K562 (cell line): ENCODE measurements around the gene ILDR1. TPM values are rescaled to one million over a fixed set of nuclear protein-coding genes. Genes with fewer than 3 reads are reported as not detected.

Source experiments
- ATAC-seq: fragments of 200-7000 bp; cut with Tn5 transposase; 3 replicates; pipeline ENCODE4 v1.9.1; 2020; ENCODE audit warnings: moderate library complexity
- BruUV-seq: library from RNA; stranded (reverse); fragments of 400-500 nt; replicated peaks from 2 replicates; lab custom pipeline; 2021; lab: Mats Ljungman, UMichigan
- CTCF ChIA-PET: fragments of 300-600 bp; formaldehyde crosslinking; extraction: SDS; loops from one replicate; lab custom pipeline; 2021; ENCODE audit warnings: low intra/inter-chr PET ratio; lab: Yijun Ruan, JAX
- POLR2A ChIA-PET: fragments of 300-600, 350-650 bp; sonication (Branson Sonifier 250); formaldehyde crosslinking; extraction: SDS; loops from one replicate; lab custom pipeline; 2021; ENCODE audit warnings: antibody characterized with exemption, inconsistent platforms; lab: Yijun Ruan, JAX
- DNase-seq, 4 experiments: peaks; one replicate each; pipeline versions ENCODE4 v3.0.0 to v3.0.0-alpha.2; 2011 to 2018; ENCODE audit warnings: low spot score in 3 of 4, mixed read lengths in 3 of 4; ENCODE audit errors: extremely low read depth in 1 of 4
- FAIRE-seq: peaks from 2 replicates; lab custom pipeline; 2011; peaks lifted over from hg19 to GRCh38; lab: Jason Lieb, UNC
- H2AFZ ChIP-seq: 2 replicates; pipeline ENCODE4 v1.6.0; 2011; ENCODE audit warnings: low read depth, low read length, control low read depth, inconsistent platforms
- H3K27ac ChIP-seq: fragments of 200-600 bp; 3 replicates; pipeline ENCODE4 v1.8.0; 2011; ENCODE audit warnings: low read depth, mild to moderate bottlenecking, control low read depth, inconsistent platforms, low read length, moderate library complexity, mixed read lengths; ENCODE audit errors: extremely low read depth
- H3K27me3 ChIP-seq, 2 experiments: fragments of 300-600 bp in 1 of 2; 2 replicates in 1 of 2; 3 replicates in 1 of 2; pipeline versions ENCODE4 v1.6.0 to v1.8.0; 2011; ENCODE audit warnings: inconsistent platforms in 2 of 2, low read length in 2 of 2, mild to moderate bottlenecking in 1 of 2, mixed read lengths in 1 of 2, moderate library complexity in 1 of 2; ENCODE audit not compliant: control insufficient read depth in 2 of 2, insufficient read depth in 2 of 2
- H3K36me3 ChIP-seq: fragments of 300-600 bp; 3 replicates; pipeline ENCODE4 v1.8.0; 2011; ENCODE audit warnings: mild to moderate bottlenecking, low read length, inconsistent platforms; ENCODE audit not compliant: control insufficient read depth, insufficient read depth
- H3K4me1 ChIP-seq, 2 experiments: fragments of 200-600 bp in 1 of 2; replicated peaks in 1 of 2; 2 replicates in 1 of 2; 3 replicates in 1 of 2; pipeline versions ENCODE4 v1.5.1 to v1.8.0; 2011; ENCODE audit warnings: inconsistent platforms in 2 of 2, low read length in 2 of 2, mild to moderate bottlenecking in 1 of 2, mixed read lengths in 1 of 2, moderate library complexity in 1 of 2; ENCODE audit not compliant: control insufficient read depth in 2 of 2, insufficient read depth in 2 of 2
- H3K4me2 ChIP-seq: 2 replicates; pipeline ENCODE4 v1.6.1; 2011; ENCODE audit warnings: low read length, control low read depth, inconsistent platforms, mixed read lengths; ENCODE audit not compliant: insufficient read depth
- H3K4me3 ChIP-seq: fragments of 200-600 bp; sonication (generic), shearing (Covaris generic); 2 replicates; pipeline ENCODE4 v1.5.1; 2016; ENCODE audit warnings: control low read depth, inconsistent platforms
- H3K79me2 ChIP-seq: fragments of 200-600 bp; 3 replicates; pipeline ENCODE4 v1.8.0; 2011; ENCODE audit warnings: low read length, inconsistent platforms; ENCODE audit not compliant: control insufficient read depth, insufficient read depth
- H3K9ac ChIP-seq, 2 experiments: 2 replicates each; pipeline versions ENCODE4 v1.6.0 to v1.6.1; 2011; ENCODE audit warnings: low read depth in 2 of 2, low read length in 2 of 2, control low read depth in 1 of 2, inconsistent platforms in 1 of 2, mild to moderate bottlenecking in 1 of 2, mixed read lengths in 1 of 2; ENCODE audit not compliant: insufficient read depth in 1 of 2
- H3K9me1 ChIP-seq: one replicate; pipeline ENCODE4 v1.6.0; 2011; ENCODE audit warnings: inconsistent platforms, mild to moderate bottlenecking, low read length, moderate library complexity; ENCODE audit not compliant: control insufficient read depth, insufficient read depth
- H3K9me3 ChIP-seq: replicated peaks from 2 replicates; pipeline ENCODE4 v1.5.1; 2011; ENCODE audit warnings: low read depth, low read length, inconsistent platforms; ENCODE audit not compliant: control insufficient read depth, insufficient read depth
- H4K20me1 ChIP-seq: replicated peaks from 2 replicates; pipeline ENCODE4 v1.6.1; 2011; ENCODE audit warnings: low read length, inconsistent platforms, mixed read lengths; ENCODE audit not compliant: control insufficient read depth, insufficient read depth
- DACH1 ChIP-seq: fragments of 450-650 bp; IDR thresholded peaks from 2 replicates; pipeline ENCODE4 v1.6.1; 2018; ENCODE audit not compliant: partially characterized antibody
- GABPB2 ChIP-seq: fragments of 250-450 bp; sonication (Bioruptor Pico); conservative IDR thresholded peaks from 2 replicates; pipeline ENCODE4 v1.5.1; 2021; ENCODE audit warnings: mild to moderate bottlenecking
- GTF2B ChIP-seq: IDR thresholded peaks from 2 replicates; pipeline ENCODE4 v1.6.1; 2011; ENCODE audit not compliant: insufficient read length; ENCODE audit errors: extremely low read depth
- HDAC3 ChIP-seq: fragments of 450-650 bp; IDR thresholded peaks from 2 replicates; pipeline ENCODE4 v1.6.1; 2018; ENCODE audit warnings: borderline replicate concordance, mild to moderate bottlenecking, moderate library complexity; ENCODE audit not compliant: partially characterized antibody
- KLF16 ChIP-seq: IDR thresholded peaks from 2 replicates; pipeline ENCODE4 v1.6.1; 2016; ENCODE audit warnings: antibody characterized with exemption
- NR4A1 ChIP-seq, 2 experiments: fragments of 250-450 bp in 1 of 2; fragments of 450-650 bp in 1 of 2; sonication (Bioruptor Pico) in 1 of 2; IDR thresholded peaks; 2 replicates each; pipeline versions ENCODE4 v1.4.0 to v1.6.1; 2016 to 2020; ENCODE audit warnings: mild to moderate bottlenecking in 2 of 2, missing compliant biosample characterization in 1 of 2, missing genetic modification characterization in 1 of 2, moderate library complexity in 1 of 2
- PREB ChIP-seq: sonication (generic); formaldehyde crosslinking; IDR thresholded peaks from 2 replicates; pipeline ENCODE4 v1.8.1; 2023; ENCODE audit warnings: mild to moderate bottlenecking, missing genetic modification reagents
- TFAM ChIP-seq: fragments of 250-450 bp; sonication (Bioruptor Pico); conservative IDR thresholded peaks from 2 replicates; pipeline ENCODE4 v1.5.0; 2021; ENCODE audit warnings: mild to moderate bottlenecking, moderate library complexity
- THRAP3 ChIP-seq: fragments of 450-650 bp; IDR thresholded peaks from 2 replicates; pipeline ENCODE4 v1.6.1; 2016; ENCODE audit warnings: mild to moderate bottlenecking, inconsistent platforms, borderline replicate concordance
- THRB ChIP-seq: fragments of 450-650 bp; formaldehyde crosslinking; conservative IDR thresholded peaks from 2 replicates; pipeline ENCODE4 v1.4.0; 2022; ENCODE audit warnings: mild to moderate bottlenecking, missing genetic modification characterization
- ZHX1 ChIP-seq: fragments of 150-350 bp; conservative IDR thresholded peaks from 2 replicates; pipeline ENCODE4 v1.6.1; 2014; ENCODE audit warnings: low read length
- ZNF518B ChIP-seq: fragments of 250-450 bp; sonication (Bioruptor Pico); IDR thresholded peaks from 2 replicates; pipeline ENCODE4 v1.5.0; 2021; ENCODE audit warnings: mild to moderate bottlenecking, moderate library complexity
- WGBS: fragments of 100-300 bp; shearing (Covaris generic); methylation state at CpG from one replicate; pipeline ENCODE4 v1.1.6; 2016; ENCODE audit warnings: low coverage, mixed read lengths; ENCODE audit not compliant: insufficient coverage; ENCODE audit errors: missing lambda C conversion rate; 5-methylcytosine and 5-hydroxymethylcytosine counted together
- in situ Hi-C: fragments of 300-500 bp; cut with MboI; formaldehyde crosslinking; loops from 4 replicates; pipeline ENCODE4 v1.15.0; 2018; ENCODE audit warnings: inconsistent platforms, mixed read lengths
- intact Hi-C: fragments of 100-400 bp; cut with micrococcal nuclease; formaldehyde crosslinking; loops from 2 replicates; pipeline ENCODE4 v1.14.2; 2022
- polyA plus RNA-seq, 8 experiments: library from polyadenylated mRNA; depleted of rRNA in 4 of 8; stranded (reverse) in 5 of 8; unstranded in 3 of 8; fragments of >200 nt; fragmentation: Nextera tagmentation in 2 of 8; fragmentation: Illumina TruSeq in 1 of 8; extraction: Ambion mirVana in 2 of 8; extraction: Trizol in 1 of 8; gene quantifications; 2 replicates each; pipeline versions ENCODE4 v1.2.1 to v1.2.3, GENCODE V29; 2011 to 2014; ENCODE audit warnings: inconsistent platforms in 1 of 8, missing spikeins in 1 of 8
- total RNA-seq, 7 experiments: library from RNA; depleted of rRNA in 6 of 7; stranded (reverse); fragments of >200 nt in 6 of 7; fragmentation: Illumina TruSeq in 2 of 7; extraction: Trizol in 2 of 7; gene quantifications; 2 replicates each; pipeline versions ENCODE4 v1.2.1 to v1.2.3, GENCODE V29; 2011 to 2021; ENCODE audit warnings: low replicate concordance in 1 of 7

ILDR1 gene
- total and polyA plus RNA-seq, 9 of the 15 experiments (the other 6 are each of a cell fraction or from before 2014, with no cell fraction given), result 0.04 TPM; not detected in 8

GRCh38 chr3:122064326-122064725 lies 42.3 kb upstream of the ILDR1 start (continued):
- TF ChIP-seq TFAM (CRISPR knock-in tag) (no peak), KLF16 (no peak), GABPB2 (CRISPR knock-in tag) (no peak), THRAP3 (no peak), GTF2B (no peak), ZNF518B (no peak), HDAC3 (no peak)
- TF ChIP-seq, all 486 proteins: peak for 0

GRCh38 chr3:122063908-122064307 lies 41.9 kb upstream of the ILDR1 start:
- ChIA-PET CTCF (no interaction called here), POLR2A (no interaction called here)
- no peaks in the 10 kb centered on the region for H3K27me3 ChIP-seq
- no peak overlapping the region for H3K4me3 ChIP-seq
- no peak overlapping the region for H3K9ac ChIP-seq
- in situ Hi-C loops, result no loop called here
- H3K79me2 ChIP-seq, result no peaks in the 10 kb centered on the region
- H3K9me1 ChIP-seq, result no peaks in the 10 kb centered on the region
- intact Hi-C loops, result no loop called here
- H3K36me3 ChIP-seq, result no peaks in the 10 kb centered on the region
- H3K9me3 ChIP-seq, result no peaks in the 10 kb centered on the region
- no TSS peak for BruUV-seq
- no peak overlapping the region for H2AFZ ChIP-seq
- DNase-seq, result no peak
- no peaks in the 10 kb centered on the region for H4K20me1 ChIP-seq
- no peak for FAIRE-seq
- H3K4me2 ChIP-seq, result no peak overlapping the region
- 13% methylated on average over 1 of the region's 1 CpG for WGBS
- no peak for ATAC-seq
- no peaks in the 10 kb centered on the region; a peak in 1 of 5 replicates for H3K4me1 ChIP-seq
- H3K27ac ChIP-seq, result no peak overlapping the region
- TF ChIP-seq PREB (no peak), ZHX1 (no peak), DACH1 (no peak), THRB (CRISPR knock-in tag) (no peak), NR4A1 (CRISPR knock-in tag; IDR thresholded peaks at IDR 0.05) (no peak), NR4A1 (tag; IDR thresholded peaks at IDR 0.05) (no peak)
